ENCODE measurements around the gene GOLGA6C.
"Not testable (repeated sequence)": the region's sequence is repeated elsewhere in the genome, so short reads cannot be mapped to it uniquely, and the experiment has no call there.

GOLGA6C gene

GRCh38 chr15:75251343-75251742 is 6.8 kb upstream of the GOLGA6C start:
- not testable (repeated sequence) for DNase-seq (ENCODE audit: low read depth in 2 of 3, low spot score in 1 of 3)

GRCh38 chr15:75252285-75252684 is 5.8 kb upstream of the GOLGA6C start:
- DNase-seq (ENCODE audit: low read depth in 2 of 3, low spot score in 1 of 3) = not testable (repeated sequence)

- DNase-seq (ENCODE audit: low read depth in 2 of 3, low spot score in 1 of 3) = not testable (repeated sequence)
Observed at GRCh38 chr15:75258620-75259343, 648 bp downstream of the GOLGA6C start.

- DNase-seq (ENCODE audit: low read depth in 2 of 3, low spot score in 1 of 3) = not testable (repeated sequence)
Observed at GRCh38 chr15:75259873-75260272, 1.7 kb downstream of the GOLGA6C start.

DNA sequence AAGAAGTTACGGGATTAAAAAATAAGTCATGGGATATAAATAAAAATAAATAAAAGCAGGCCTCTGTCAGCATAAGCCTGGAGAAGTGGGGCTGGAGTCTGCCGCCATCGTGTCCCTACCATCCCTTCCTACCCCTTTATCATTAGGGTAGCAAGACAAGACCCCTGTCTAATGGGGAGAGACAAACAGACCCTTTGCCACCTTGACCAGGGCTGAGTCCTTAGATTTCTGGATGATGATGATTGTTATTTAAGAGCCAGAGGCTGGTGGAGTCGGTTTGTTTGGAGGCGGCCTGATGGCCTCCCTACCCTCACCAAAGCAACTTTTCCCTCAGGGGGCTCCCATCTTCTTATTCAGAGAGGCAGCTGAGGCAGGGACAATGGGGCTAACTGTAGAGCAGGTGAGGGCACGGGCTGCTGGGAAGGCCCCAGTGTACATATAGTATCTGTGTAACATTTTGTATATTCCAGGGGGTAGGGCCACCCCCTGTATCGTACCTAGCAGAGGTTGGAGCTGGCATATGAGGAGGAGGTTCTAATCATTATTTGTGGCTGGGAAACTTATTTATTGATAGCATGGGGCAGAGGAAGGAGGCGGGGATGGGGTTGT is 15.7 kb downstream of the GOLGA6C start:
- not testable (repeated sequence) for DNase-seq (ENCODE audit: low read depth in 2 of 3, low spot score in 1 of 3)

DNA sequence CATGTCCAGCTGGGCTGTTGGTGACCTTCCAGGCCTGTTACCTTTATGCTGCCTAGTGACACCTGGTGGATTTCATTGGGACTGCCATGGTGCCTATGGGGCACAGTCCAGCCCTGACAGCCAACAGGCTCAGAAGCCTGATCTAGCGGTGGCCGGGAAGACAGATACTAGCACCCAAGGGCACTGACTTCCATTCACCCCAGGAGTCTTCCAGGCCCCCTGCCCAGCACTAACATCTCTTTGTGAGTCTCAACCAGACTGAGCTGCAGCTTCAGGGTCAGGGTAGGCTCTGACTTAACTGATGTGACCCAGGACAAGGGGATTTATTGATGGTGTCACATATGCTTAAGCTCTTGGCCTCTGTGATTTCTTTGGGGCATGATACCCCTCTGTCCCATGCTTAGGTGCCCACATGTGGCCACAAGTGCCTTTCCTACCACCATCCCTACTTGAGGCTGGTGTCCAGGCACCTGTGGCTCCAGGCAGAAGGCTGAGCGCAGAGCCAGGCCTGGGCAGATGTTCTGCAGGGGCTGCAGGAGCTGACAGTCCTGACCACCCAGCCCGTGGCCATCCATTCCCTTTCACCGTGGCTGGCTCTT is 16.5 kb downstream of the GOLGA6C start:
- peak; percentile 45 to 87 (median 56) for DNase-seq (ENCODE audit: low read depth in 2 of 3, low spot score in 1 of 3)

- not testable (repeated sequence) for DNase-seq (ENCODE audit: low read depth in 2 of 3, low spot score in 1 of 3)
Observed at GRCh38 chr15:75275617-75276016, 17.5 kb downstream of the GOLGA6C start.

GRCh38 chr15:75278497-75278896 is 20.4 kb downstream of the GOLGA6C start:
- not testable (repeated sequence) for DNase-seq (ENCODE audit: low read depth in 2 of 3, low spot score in 1 of 3)

GRCh38 chr15:75282572-75282971 is 24.4 kb downstream of the GOLGA6C start, which contains the start of gene GOLGA6D:
TSS of gene GOLGA6D (plus strand) at chr15:75282835. CDS start at chr15:75282876, 41 bp downstream.
- DNase-seq (ENCODE audit: low read depth in 2 of 3, low spot score in 1 of 3) = not testable (repeated sequence)

- not testable (repeated sequence) for DNase-seq (ENCODE audit: low read depth in 2 of 3, low spot score in 1 of 3)
Observed at GRCh38 chr15:75284152-75284551, 26.0 kb downstream of the GOLGA6C start.

GRCh38 chr15:75293660-75294059 is 35.5 kb downstream of the GOLGA6C start:
- DNase-seq (ENCODE audit: low read depth in 2 of 3, low spot score in 1 of 3) = not testable (repeated sequence)

DNA sequence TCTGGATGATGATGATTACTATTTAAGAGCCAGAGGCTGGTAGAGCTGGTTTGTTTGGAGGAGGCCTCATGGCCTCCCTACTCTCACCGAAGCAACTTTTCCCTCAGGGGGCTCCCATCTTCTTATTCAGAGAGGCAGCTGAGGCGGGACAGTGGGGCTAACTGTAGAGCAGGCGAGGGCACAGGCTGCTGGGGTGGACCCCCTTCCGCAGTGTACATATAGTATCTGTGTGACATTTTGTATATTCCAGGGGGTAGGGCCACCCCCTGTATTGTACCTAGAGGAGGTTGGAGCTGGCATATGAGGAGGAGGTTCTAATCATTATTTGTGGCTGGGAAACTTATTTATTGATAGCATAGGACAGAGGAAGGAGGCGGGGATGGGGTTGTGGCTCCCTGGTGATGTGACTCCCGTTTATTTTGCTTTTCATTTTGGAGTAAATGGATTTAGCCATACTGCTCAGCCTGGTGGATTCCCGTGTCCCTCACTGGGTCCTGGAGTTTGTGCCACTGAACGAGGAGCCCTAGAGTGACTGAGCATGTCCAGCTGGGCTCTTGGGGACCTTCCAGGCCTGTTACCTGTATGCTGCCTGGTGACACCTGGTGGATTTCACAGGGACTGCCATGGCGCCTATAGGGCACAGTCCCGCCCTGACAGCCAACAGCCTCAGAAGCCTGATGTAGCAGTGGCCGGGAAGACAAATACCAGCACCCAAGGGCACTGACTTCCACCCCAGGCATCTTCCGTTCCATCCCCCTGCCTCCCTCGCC is 40.6 kb downstream of the GOLGA6C start:
- not testable (repeated sequence) for DNase-seq (ENCODE audit: low read depth in 2 of 3, low spot score in 1 of 3)

- peak; percentile 32 to 60 (median 51) for DNase-seq (ENCODE audit: low read depth in 2 of 3, low spot score in 1 of 3)
Observed at GRCh38 chr15:75299311-75299688, 41.2 kb downstream of the GOLGA6C start.

DNA sequence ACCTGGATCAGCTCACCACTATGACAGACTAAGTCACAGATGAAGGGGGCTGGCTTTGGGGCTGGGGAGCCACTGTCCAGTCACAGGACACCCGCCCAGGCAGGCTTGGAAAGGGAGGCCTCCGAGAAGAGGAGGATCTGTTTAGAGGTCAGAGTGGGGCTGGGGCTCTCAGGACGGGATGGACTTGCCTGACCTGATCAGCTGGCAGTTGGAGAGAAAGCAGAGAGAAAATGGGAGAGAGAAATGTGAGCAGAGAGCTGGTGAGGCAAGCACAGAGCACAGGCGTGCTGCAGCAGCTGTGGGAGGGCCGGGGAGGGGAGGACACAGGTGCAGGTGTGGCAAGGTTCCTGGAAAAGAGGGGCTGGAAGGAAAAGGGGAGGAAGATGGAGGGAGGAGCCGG is 41.9 kb downstream of the GOLGA6C start:
- not testable (repeated sequence) for DNase-seq (ENCODE audit: low read depth in 2 of 3, low spot score in 1 of 3)

GRCh38 chr15:75302318-75302717 is 44.2 kb downstream of the GOLGA6C start:
- DNase-seq (ENCODE audit: low read depth in 2 of 3, low spot score in 1 of 3) = no peak

DNA sequence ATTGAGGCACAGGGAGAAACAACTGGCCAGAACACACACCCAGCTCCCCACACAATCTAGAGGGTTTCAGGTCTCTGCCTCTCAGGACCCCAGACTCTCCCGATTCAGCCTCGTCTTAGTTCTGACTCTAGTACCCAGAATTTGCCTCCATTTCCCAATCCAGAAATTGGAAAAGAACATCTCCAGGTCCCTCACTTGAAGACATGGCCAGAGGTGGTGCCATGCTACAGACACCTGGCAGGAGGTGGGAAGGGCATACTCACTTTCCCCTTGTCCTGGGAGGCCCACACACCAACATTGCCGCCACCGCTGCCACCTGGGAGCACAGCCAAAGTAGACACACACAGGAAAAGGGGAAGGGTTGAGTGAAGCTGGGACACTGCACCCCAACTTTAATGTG is 44.6 kb downstream of the GOLGA6C start:
- DNase-seq (ENCODE audit: low read depth in 2 of 3, low spot score in 1 of 3) = not testable (repeated sequence)

- DNase-seq (ENCODE audit: low read depth in 2 of 3, low spot score in 1 of 3) = no peak
Observed at GRCh38 chr15:75306188-75306587, 48.1 kb downstream of the GOLGA6C start.

GRCh38 chr15:75307778-75308390 is 49.8 kb downstream of the GOLGA6C start:
- DNase-seq (ENCODE audit: low read depth in 2 of 3, low spot score in 1 of 3) = peak in 1 of 3 donors; percentile 5

GRCh38 chr15:75309711-75310110 is 51.6 kb downstream of the GOLGA6C start:
- no peak for DNase-seq (ENCODE audit: low read depth in 2 of 3, low spot score in 1 of 3)

DNA sequence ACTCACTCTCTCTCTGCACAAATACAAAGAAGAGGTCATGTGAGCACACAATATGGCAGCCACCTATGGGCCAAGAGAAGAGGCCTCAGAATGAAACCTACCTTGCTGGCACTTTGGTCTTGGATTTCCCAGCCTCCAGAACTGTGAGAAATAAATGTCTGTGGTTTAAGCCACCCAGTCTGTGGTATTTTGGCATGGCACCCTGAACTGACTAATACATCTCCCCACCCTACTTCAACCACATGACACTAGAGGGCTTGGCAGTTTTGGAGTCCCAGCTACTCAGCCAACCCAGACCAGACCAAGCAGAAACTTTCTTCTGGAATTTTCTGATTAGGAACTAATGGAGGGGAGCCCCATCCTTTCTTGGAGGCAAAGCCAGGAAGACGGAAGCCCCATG is 54.4 kb downstream of the GOLGA6C start:
- DNase-seq (ENCODE audit: low read depth in 2 of 3, low spot score in 1 of 3) = not testable (repeated sequence)

Data from stimulated activated CD4-positive, alpha-beta T cell treated with anti-CD3 and anti-CD28 coated beads, Interleukin-12 subunit alpha, Interleukin-12 subunit beta, amount 100 ng/mL, for 48 hours (primary cell).